ENCODE measurements around the gene ACTN3.

DNA sequence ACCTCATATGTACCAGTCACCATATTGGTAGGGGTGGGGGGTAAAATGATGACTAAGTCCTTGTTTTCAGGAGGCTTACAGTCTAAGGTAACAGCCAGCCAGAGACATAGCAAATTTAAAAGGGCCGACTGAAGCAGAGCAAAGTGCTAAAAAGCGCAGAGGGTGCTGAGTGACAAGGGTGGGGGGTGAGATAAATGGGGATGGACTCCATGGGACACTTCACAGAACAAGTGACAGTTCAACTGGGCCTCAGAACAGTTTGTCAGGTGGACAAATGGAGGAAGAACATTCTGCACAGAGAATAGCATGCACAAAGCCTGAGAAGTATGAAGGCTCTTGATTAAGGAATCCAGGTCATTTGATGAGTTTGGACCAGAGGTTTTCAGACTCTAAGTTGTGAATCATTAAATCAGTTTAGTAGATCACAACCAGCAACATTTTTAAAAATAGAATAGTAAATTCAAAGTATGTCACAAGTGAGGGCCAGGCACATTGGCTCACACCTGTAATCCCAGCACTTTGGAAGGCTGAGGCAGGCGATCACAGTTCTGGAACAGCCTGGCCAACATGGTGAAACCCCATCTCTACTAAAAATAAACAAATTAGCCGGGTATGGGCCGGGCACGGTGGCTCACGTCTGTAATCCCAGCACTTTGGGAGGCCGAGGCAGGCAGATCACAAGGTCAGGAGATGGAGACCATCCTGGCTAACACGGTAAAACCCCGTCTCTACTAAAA, 22.2 kb upstream of the ACTN3 start:
- no peak for TF ChIP-seq EZH2phosphoT487 (IDR thresholded peaks at IDR 0.05; ENCODE audit: insufficient read depth, low read depth)
- TF ChIP-seq EZH2 (IDR thresholded peaks at IDR 0.05; ENCODE audit: insufficient read depth, poor library complexity, severe bottlenecking): no peak

All from GM23248 (cell line).